Stimulated activated memory B cell treated with anti-CD40 and anti-IgM and Interleukin-4, amounts not matched to agents 10 μg/mL and 1 μg/mL and 100 μg/mL, for 72 hours (primary cell): ENCODE data around the gene CATSPERB.
"Not testable (repeated sequence)": the region's sequence is repeated elsewhere in the genome, so short reads cannot be mapped to it uniquely, and the experiment has no call there.

ENCODE experiments used
- ATAC-seq: fragments of 150-1000 bp; cut with Tn5 transposase; 2 replicates; pipeline ENCODE4 v1.10.0; 2021
- H3K27ac Mint-ChIP-seq: one replicate; pipeline ENCODE4 v1.8.0; 2022; ENCODE audit warnings: mild to moderate bottlenecking, mixed read lengths
- H3K27me3 Mint-ChIP-seq: one replicate; pipeline ENCODE4 v1.8.0; 2022; ENCODE audit warnings: mixed read lengths
- H3K36me3 Mint-ChIP-seq: one replicate; pipeline ENCODE4 v1.8.0; 2022; ENCODE audit warnings: mixed read lengths
- H3K4me1 Mint-ChIP-seq: one replicate; pipeline ENCODE4 v1.8.0; 2022; ENCODE audit warnings: mixed read lengths
- H3K4me3 Mint-ChIP-seq: one replicate; pipeline ENCODE4 v1.8.0; 2022; ENCODE audit warnings: mild to moderate bottlenecking, moderate library complexity, mixed read lengths
- H3K9me3 Mint-ChIP-seq: one replicate; pipeline ENCODE4 v1.8.0; 2022; ENCODE audit warnings: mixed read lengths

Gene CATSPERB

GRCh38 chr14:91660790-91661189, 71.1 kb downstream of the CATSPERB start:
- H3K36me3 Mint-ChIP-seq, result no peaks in the 10 kb centered on the region
- H3K27ac Mint-ChIP-seq, result no peak overlapping the region
- H3K27me3 Mint-ChIP-seq, result peaks cover 10% of the 10 kb centered on the region
- H3K4me3 Mint-ChIP-seq, result no peak overlapping the region
- H3K4me1 Mint-ChIP-seq, result no peaks in the 10 kb centered on the region
- no peaks in the 10 kb centered on the region for H3K9me3 Mint-ChIP-seq
- ATAC-seq, result no peak

- Mint-ChIP-seq H3K4me1 (no peaks in the 10 kb centered on the region), H3K27ac (no peak overlapping the region), H3K27me3 (peaks cover 28% of the 10 kb centered on the region), H3K4me3 (no peak overlapping the region), H3K36me3 (peaks cover 6% of the 10 kb centered on the region), H3K9me3 (no peaks in the 10 kb centered on the region)
- no peak for ATAC-seq
Observed at GRCh38 chr14:91654836-91655235, 77.0 kb downstream of the CATSPERB start.

- H3K9me3 Mint-ChIP-seq, result no peaks in the 10 kb centered on the region
- peaks cover 36% of the 10 kb centered on the region for H3K27me3 Mint-ChIP-seq
- no peak for ATAC-seq
- H3K4me1 Mint-ChIP-seq, result no peaks in the 10 kb centered on the region
- peaks cover 6% of the 10 kb centered on the region for H3K36me3 Mint-ChIP-seq
- H3K27ac Mint-ChIP-seq, result no peak overlapping the region
- no peak overlapping the region for H3K4me3 Mint-ChIP-seq
Observed at GRCh38 chr14:91653451-91653850, 78.4 kb downstream of the CATSPERB start.

GRCh38 chr14:91649930-91650329, 82.0 kb downstream of the CATSPERB start:
- no peak for ATAC-seq
- Mint-ChIP-seq H3K27ac (no peak overlapping the region), H3K4me1 (no peaks in the 10 kb centered on the region), H3K27me3 (peaks cover 47% of the 10 kb centered on the region), H3K4me3 (no peak overlapping the region), H3K36me3 (no peaks in the 10 kb centered on the region), H3K9me3 (peaks cover 4% of the 10 kb centered on the region)

- Mint-ChIP-seq H3K36me3 (no peaks in the 10 kb centered on the region), H3K9me3 (peaks cover 4% of the 10 kb centered on the region), H3K4me3 (no peak overlapping the region), H3K27me3 (peaks cover 33% of the 10 kb centered on the region), H3K27ac (no peak overlapping the region), H3K4me1 (no peaks in the 10 kb centered on the region)
- no peak for ATAC-seq
Observed at GRCh38 chr14:91647856-91648255, 84.0 kb downstream of the CATSPERB start.

GRCh38 chr14:91636604-91637003, 95.3 kb downstream of the CATSPERB start:
- H3K27ac Mint-ChIP-seq, result no peak overlapping the region
- H3K4me1 Mint-ChIP-seq, result no peaks in the 10 kb centered on the region
- H3K36me3 Mint-ChIP-seq, result no peaks in the 10 kb centered on the region
- no peaks in the 10 kb centered on the region for H3K9me3 Mint-ChIP-seq
- no peaks in the 10 kb centered on the region for H3K27me3 Mint-ChIP-seq
- H3K4me3 Mint-ChIP-seq, result no peak overlapping the region
- no peak for ATAC-seq

- Mint-ChIP-seq H3K27me3 (peaks cover 41% of the 10 kb centered on the region), H3K9me3 (no peaks in the 10 kb centered on the region), H3K4me3 (no peak overlapping the region), H3K4me1 (no peaks in the 10 kb centered on the region), H3K36me3 (no peaks in the 10 kb centered on the region), H3K27ac (no peak overlapping the region)
- no peak for ATAC-seq
Observed at GRCh38 chr14:91624757-91625156, 107.1 kb downstream of the CATSPERB start.

- Mint-ChIP-seq H3K36me3 (no peaks in the 10 kb centered on the region), H3K27me3 (no peaks in the 10 kb centered on the region), H3K4me1 (no peaks in the 10 kb centered on the region), H3K9me3 (no peaks in the 10 kb centered on the region), H3K27ac (no peak overlapping the region), H3K4me3 (no peak overlapping the region)
- ATAC-seq, result no peak
Observed at GRCh38 chr14:91614187-91614586, 117.7 kb downstream of the CATSPERB start.

- Mint-ChIP-seq H3K4me3 (no peak overlapping the region), H3K27ac (no peak overlapping the region), H3K4me1 (no peaks in the 10 kb centered on the region), H3K36me3 (no peaks in the 10 kb centered on the region), H3K9me3 (no peaks in the 10 kb centered on the region), H3K27me3 (no peaks in the 10 kb centered on the region)
- ATAC-seq, result no peak
Observed at GRCh38 chr14:91613459-91614112, 118.3 kb downstream of the CATSPERB start.

GRCh38 chr14:91611528-91611927, 120.4 kb downstream of the CATSPERB start:
- Mint-ChIP-seq H3K4me1 (peaks cover 9% of the 10 kb centered on the region), H3K9me3 (no peaks in the 10 kb centered on the region), H3K4me3 (no peak overlapping the region), H3K27me3 (no peaks in the 10 kb centered on the region), H3K36me3 (no peaks in the 10 kb centered on the region), H3K27ac (no peak overlapping the region)
- no peak for ATAC-seq

GRCh38 chr14:91609161-91609560, 122.7 kb downstream of the CATSPERB start:
- ATAC-seq, result no peak
- no peaks in the 10 kb centered on the region for H3K9me3 Mint-ChIP-seq
- no peak overlapping the region for H3K27ac Mint-ChIP-seq
- no peaks in the 10 kb centered on the region for H3K27me3 Mint-ChIP-seq
- H3K4me1 Mint-ChIP-seq, result peaks cover 9% of the 10 kb centered on the region
- H3K4me3 Mint-ChIP-seq, result no peak overlapping the region
- H3K36me3 Mint-ChIP-seq, result no peaks in the 10 kb centered on the region

- peaks cover 9% of the 10 kb centered on the region for H3K4me1 Mint-ChIP-seq
- H3K4me3 Mint-ChIP-seq, result no peak overlapping the region
- ATAC-seq, result no peak
- H3K9me3 Mint-ChIP-seq, result no peaks in the 10 kb centered on the region
- H3K36me3 Mint-ChIP-seq, result no peaks in the 10 kb centered on the region
- H3K27ac Mint-ChIP-seq, result no peak overlapping the region
- no peaks in the 10 kb centered on the region for H3K27me3 Mint-ChIP-seq
Observed at GRCh38 chr14:91607322-91608047, 124.4 kb downstream of the CATSPERB start.

GRCh38 chr14:91606851-91607250, 125.0 kb downstream of the CATSPERB start:
- Mint-ChIP-seq H3K4me3 (no peak overlapping the region), H3K4me1 (peaks cover 9% of the 10 kb centered on the region), H3K27ac (no peak overlapping the region), H3K9me3 (no peaks in the 10 kb centered on the region), H3K27me3 (no peaks in the 10 kb centered on the region), H3K36me3 (no peaks in the 10 kb centered on the region)
- ATAC-seq, result no peak

GRCh38 chr14:91604611-91605010, 127.3 kb downstream of the CATSPERB start:
- not testable (repeated sequence) for H3K36me3 Mint-ChIP-seq, H3K9me3 Mint-ChIP-seq, H3K27me3 Mint-ChIP-seq, ATAC-seq, H3K4me1 Mint-ChIP-seq, H3K27ac Mint-ChIP-seq, H3K4me3 Mint-ChIP-seq

GRCh38 chr14:91599994-91600393, 131.9 kb downstream of the CATSPERB start:
- Mint-ChIP-seq H3K27me3 (no peaks in the 10 kb centered on the region), H3K4me3 (no peak overlapping the region)

GRCh38 chr14:91595736-91596135, 136.2 kb downstream of the CATSPERB start:
- no peak overlapping the region for H3K4me3 Mint-ChIP-seq
- no peaks in the 10 kb centered on the region for H3K27me3 Mint-ChIP-seq
- H3K4me1 Mint-ChIP-seq, result no peaks in the 10 kb centered on the region
- no peaks in the 10 kb centered on the region for H3K36me3 Mint-ChIP-seq
- H3K9me3 Mint-ChIP-seq, result peaks cover 8% of the 10 kb centered on the region
- no peak for ATAC-seq
- H3K27ac Mint-ChIP-seq, result no peak overlapping the region

More at GRCh38 chr14:91599994-91600393, 131.9 kb downstream of the CATSPERB start:
- H3K36me3 Mint-ChIP-seq, result no peaks in the 10 kb centered on the region
- ATAC-seq, result no peak
- no peaks in the 10 kb centered on the region for H3K4me1 Mint-ChIP-seq
- no peak overlapping the region for H3K27ac Mint-ChIP-seq
- no peaks in the 10 kb centered on the region for H3K9me3 Mint-ChIP-seq
